ENCODE data around the gene ENTPD1. TPM values are rescaled to one million over a fixed set of nuclear protein-coding genes. Genes with fewer than 3 reads are reported as not detected.
A peak's percentile ranks its signal among the peaks of the same experiment; 100 is the strongest.

Gene ENTPD1
- total RNA-seq, 1 experiment from 2014 or later: 0.03 TPM

DNA sequence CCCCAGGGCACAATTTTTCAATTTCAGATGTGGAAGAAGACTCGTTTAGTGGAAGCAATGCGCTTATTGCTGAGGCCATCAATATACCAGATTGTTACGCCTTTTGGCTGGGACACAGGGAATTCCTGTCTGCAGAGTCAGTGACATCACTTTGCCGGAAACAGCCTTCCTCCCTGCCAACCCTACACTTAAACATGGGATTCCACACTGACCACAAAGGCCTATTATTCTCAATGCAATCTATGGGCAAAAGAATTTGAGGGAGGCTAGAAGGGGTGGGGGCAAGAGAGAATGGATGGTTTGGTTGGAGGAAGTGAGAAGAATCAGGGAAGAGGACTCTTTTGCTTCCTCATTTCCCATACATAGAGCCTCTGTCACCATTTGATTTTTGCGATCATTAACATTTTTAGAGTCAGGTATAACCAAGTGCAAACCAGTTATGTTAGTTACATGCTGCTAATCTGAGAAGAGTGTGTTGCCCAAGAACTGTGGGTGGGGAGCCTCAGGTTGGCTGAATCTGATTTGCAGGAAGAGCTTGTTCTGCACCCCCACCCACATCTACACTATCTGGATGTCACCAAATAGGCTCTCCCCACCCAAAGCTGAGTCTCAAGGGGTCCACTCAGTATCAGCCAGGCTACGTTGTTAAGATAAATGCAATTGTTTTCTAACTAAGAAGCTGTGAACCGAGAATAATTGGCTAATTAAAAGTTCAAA lies 58.2 kb downstream of the ENTPD1 start:
- DNase-seq (ENCODE audit: low read depth): no peak
- in situ Hi-C loops (cut with HindIII; ENCODE audit: low pct_unique_long_range_greater_than_20kb, low sequenced_read_pairs): no loop called here

DNA sequence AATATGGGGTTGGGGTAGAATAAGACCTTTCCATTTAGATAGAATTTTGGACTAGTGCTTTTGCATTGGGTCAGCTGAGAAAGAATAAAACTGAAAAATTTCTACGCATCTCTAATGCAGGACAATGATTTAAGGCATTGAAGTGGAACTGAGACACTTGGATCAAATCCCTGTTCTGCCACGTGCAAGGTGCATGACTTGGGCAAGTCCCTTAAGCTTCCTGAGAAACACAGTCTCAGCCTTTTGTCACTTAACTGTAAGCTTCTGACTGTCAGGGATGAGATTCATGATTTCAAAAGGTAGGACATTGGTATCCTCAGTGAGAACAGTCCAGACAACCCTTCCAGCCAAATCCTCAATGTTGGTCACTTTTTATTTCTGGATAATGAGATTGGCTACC lies 59.2 kb downstream of the ENTPD1 start:
- in situ Hi-C loops (cut with HindIII; ENCODE audit: low pct_unique_long_range_greater_than_20kb, low sequenced_read_pairs): no loop called here
- DNase-seq (ENCODE audit: low read depth): no peak

DNA sequence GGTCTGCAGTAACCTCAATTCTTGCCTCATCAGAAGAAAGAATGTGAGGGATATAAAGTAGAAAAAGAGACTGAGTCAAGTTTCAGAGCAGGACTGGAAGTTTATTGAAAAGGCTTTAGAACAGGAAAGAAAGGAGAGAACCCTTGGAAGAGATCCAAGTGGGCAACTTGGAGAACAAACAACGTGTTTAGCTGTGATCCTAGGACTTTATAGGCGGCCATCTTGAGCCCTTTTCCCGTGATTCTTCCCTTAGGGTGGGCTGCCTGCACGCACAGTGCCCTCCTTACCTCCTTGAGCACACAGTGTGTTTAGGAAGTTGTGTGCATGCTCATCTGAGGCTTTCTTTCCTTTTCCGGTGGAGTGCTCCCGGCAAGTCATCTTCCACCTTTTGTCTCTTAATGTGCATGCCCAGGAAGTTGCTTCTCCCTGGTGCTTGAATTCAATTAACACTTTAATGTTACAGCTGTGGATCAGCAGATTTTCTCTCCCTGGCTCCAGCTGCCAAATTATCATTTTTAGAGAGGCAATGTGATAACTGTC lies 59.8 kb downstream of the ENTPD1 start:
- in situ Hi-C loops (cut with HindIII; ENCODE audit: low pct_unique_long_range_greater_than_20kb, low sequenced_read_pairs): no loop called here

DNA sequence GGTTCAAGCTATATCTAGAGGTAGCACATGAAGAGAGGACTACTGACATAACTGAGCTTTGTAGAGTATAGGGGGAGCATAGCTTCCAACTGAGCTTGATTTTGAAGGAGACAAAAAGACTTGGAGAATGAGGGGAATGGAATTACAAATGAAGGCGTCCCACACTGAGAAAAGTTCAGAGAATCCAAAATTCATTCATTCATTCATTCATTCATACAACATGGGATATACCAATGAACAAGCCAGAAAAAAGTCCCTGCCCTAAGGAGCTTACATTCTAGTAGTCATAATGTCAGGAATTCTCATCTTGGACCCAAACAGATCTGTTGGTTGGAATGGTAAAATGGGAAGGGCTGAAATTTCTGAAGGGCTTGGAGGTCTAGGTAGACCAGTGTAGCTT lies 62.0 kb downstream of the ENTPD1 start:
- DNase-seq (ENCODE audit: low read depth): no peak
- in situ Hi-C loops (cut with HindIII; ENCODE audit: low pct_unique_long_range_greater_than_20kb, low sequenced_read_pairs): no loop called here

More for the DNA sequence above, 59.8 kb downstream of the ENTPD1 start:
- no peak for DNase-seq (ENCODE audit: low read depth)

DNA sequence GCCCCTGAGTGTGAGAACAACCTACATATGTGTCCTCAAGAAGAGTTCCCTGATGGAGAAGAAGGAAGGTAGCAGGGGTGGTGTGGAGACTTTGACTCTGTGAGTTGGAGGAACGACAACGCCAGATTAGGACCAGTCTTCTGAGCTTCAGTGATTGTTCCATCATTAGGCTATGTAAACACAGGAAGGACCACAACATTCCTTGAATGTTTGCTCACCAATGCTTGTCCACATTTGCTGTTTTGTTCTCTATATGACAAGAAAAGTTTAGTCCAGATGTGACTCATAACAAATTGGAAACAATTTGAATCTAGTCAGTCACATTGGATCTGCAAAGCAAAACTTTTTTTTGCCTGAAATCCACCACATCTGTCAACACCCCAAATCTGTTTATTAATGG lies 62.7 kb downstream of the ENTPD1 start:
- in situ Hi-C loops (cut with HindIII; ENCODE audit: low pct_unique_long_range_greater_than_20kb, low sequenced_read_pairs): no loop called here
- peak; percentile 67 for DNase-seq (ENCODE audit: low read depth)

DNA sequence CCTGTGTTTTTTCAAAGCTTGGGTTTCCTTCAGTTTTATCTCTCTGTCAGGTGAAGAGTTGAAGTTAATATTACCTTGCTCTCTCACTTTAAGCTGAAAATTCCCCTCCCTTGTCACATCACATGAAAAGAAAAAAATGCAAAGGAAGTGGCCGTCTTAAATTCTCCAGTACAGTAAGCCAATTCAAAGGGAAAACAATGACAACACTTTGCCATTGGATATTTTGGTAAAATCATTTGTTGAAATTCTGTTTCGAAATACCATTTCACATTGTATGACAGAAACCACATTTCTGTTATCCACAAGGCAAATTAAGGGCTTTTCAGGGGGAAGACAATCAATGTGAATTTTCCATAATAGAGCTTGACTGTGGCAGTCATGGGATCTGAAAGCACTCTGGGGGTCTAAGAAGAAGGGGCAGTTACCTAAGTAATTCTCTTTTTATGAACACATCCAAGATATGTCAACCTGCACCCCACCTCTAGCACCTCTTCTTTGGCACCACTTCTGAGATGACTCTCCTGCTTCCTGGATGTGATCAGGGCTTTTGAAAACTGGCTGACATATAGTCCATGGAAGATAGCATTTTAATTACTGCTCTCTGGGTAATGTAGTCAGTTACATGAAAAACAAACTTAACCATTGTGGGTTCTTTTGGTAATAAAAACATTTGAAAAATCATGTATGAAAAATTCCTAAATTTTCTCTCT lies 63.8 kb downstream of the ENTPD1 start:
- in situ Hi-C loops (cut with HindIII; ENCODE audit: low pct_unique_long_range_greater_than_20kb, low sequenced_read_pairs): no loop called here
- DNase-seq (ENCODE audit: low read depth): peak; percentile 69

DNA sequence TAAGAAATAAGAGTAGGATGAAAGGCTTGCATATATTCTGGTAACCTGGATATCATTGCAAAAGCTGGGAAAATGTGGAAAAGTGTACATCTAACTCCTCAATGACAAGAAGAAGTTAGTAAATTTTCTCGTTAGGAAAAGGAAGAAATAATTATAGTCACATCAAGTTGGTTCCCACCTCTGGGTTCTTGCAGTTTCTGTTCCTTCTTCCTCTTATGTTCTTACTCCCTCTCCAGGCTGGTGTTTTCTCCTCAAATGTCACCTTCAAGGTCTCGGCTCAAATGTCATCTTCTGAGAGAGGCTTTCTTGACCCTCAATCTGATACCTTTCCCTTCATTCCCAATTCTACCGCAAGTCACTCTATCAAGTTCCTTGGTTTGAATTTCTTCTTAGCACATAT lies 64.4 kb downstream of the ENTPD1 start:
- in situ Hi-C loops (cut with HindIII; ENCODE audit: low pct_unique_long_range_greater_than_20kb, low sequenced_read_pairs): no loop called here
- DNase-seq (ENCODE audit: low read depth): no peak

DNA sequence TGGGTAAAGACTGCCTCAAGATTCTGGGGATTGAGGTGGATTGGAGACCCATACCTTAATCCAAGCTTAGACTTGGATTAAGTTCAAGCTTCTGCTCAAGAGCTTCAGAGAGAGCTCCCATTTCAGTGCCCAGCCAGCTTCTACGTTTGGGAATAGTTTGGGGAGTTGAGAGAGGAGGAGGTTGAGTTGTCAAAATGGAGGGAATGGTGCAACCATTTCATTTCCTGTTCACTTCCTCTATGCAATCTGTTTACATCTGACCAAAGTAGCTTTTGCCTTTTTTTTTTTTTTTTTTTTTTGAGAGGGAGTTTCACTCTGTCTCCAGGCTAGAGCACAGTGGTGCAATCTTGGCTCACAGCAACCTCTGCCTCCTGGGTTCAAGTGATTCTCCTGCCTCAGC lies 65.8 kb downstream of the ENTPD1 start:
- DNase-seq (ENCODE audit: low read depth): no peak
- in situ Hi-C loops (cut with HindIII; ENCODE audit: low pct_unique_long_range_greater_than_20kb, low sequenced_read_pairs): no loop called here

DNA sequence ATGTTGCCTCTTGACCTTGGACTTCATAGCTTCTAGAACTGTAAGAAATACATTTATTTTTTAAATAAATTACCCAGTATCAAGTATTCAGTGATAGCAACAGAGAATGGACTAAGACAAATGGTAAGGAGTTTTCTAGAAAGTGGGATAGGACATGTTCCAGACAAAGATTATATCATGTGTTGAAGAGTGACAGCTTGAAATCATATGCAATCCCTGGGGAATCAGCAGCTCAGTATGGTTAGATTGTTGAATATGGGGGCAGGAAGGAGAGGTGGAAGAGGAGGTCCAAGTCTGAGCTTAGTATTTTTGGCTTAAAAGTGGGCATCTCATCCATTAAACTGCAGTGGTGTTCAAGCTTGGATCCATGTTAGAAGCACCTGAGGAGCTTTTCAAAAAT lies 74.1 kb downstream of the ENTPD1 start:
- in situ Hi-C loops (cut with HindIII; ENCODE audit: low pct_unique_long_range_greater_than_20kb, low sequenced_read_pairs): no loop called here
- no peak for DNase-seq (ENCODE audit: low read depth)

DNA sequence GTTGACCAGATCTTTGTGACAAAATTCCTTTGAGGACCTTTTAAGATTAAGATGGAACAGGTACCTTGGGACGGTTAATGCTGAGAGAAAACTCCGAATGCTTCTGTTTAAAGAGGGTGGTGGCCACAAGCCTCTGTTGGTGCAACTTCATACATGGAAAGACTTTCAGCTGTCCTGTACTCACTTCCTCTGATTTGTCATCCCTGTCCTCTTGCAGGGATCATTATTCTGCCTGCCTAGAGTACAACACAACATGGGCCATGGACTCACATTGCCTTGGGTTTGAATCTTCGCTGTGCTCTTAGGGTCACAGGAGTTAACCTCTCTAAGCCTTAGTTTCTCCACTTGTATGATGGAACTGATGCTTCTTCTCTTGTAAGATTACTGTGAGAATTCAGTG lies 75.1 kb downstream of the ENTPD1 start:
- in situ Hi-C loops (cut with HindIII; ENCODE audit: low pct_unique_long_range_greater_than_20kb, low sequenced_read_pairs): no loop called here
- DNase-seq (ENCODE audit: low read depth): no peak

DNA sequence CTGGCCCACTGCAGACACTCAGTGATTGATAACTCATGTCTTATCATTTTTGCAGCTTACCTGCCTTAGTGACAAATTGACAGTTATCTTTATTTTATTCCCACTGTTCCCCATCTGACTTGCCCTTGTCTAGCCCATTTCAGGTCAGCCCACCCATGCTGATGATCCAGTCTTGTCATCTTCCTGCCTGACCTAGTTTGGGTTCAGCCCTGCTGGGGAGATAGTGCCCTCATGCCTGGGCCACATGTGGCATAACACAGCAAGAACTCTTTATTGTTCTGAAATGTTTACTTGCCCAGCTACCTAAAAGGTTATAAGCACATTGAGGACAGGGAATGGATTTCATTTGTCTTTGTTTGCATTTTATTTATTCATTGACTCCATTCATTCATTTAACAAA lies 75.6 kb downstream of the ENTPD1 start:
- no peak for DNase-seq (ENCODE audit: low read depth)
- in situ Hi-C loops (cut with HindIII; ENCODE audit: low pct_unique_long_range_greater_than_20kb, low sequenced_read_pairs): no loop called here

DNA sequence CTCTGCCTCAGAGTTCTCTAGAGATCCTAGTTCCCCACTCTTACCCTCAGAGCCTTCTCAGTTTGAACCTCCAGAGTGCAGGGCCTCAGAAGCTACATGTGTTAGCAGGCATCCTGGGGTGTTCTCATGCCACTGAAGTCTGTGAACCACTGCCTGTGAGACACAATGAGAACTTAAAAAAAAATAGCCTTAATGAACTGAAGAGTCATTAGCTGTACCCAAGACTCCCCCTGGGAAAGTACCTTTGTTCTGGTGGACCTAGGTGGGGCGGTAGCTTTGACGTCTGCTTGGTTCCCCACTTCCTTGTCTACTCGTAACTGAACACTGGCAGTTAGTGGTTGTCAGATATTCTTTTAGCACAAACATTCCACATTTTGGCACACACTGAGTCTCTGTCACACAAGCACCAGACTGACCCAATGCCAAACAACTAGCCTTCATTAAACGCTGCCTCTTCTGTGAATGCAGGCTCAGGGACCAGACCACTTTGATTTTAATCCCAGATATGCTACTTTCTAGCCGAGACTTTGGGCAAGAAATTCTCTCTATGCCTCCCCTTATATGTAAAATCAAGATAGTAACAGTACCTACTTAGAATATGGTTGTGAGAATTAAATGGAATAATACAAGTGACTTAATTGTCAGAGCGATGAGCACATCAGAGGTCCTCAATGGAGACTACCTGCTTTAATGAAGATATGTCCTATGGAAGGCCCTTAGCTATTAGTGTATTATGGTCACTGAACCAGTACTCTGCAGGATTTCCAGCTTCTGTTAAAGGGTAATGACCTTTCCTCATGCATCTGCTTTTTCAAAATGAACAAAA lies 76.5 kb downstream of the ENTPD1 start:
- in situ Hi-C loops (cut with HindIII; ENCODE audit: low pct_unique_long_range_greater_than_20kb, low sequenced_read_pairs): no loop called here
- DNase-seq (ENCODE audit: low read depth): no peak

DNA sequence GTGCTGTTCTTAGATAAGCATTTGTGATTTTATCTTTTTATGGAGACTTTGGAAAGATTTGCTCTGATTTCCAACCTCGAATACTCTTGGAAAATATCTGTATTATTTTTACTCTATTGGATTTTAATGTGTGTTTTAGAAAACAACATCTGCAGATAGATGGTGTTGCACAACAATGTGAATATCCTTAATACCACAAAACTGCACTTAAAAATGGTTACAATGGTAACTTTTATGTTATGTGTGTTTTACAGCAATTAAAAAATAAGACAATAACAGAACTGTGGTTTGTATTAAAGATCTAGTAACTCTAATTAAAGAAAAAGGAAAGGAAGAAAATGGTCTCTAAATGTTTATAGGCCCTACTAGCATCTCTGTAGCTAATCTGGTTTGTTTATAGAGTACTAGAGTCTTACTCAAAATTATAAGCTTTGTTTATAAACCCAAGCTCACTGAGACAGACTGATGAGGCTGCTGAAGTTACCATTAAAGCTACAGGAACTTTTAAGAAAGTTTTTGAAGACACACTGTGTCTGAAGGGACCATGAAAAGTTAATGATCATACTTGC lies 77.2 kb downstream of the ENTPD1 start:
- no peak for DNase-seq (ENCODE audit: low read depth)
- in situ Hi-C loops (cut with HindIII; ENCODE audit: low pct_unique_long_range_greater_than_20kb, low sequenced_read_pairs): no loop called here

DNA sequence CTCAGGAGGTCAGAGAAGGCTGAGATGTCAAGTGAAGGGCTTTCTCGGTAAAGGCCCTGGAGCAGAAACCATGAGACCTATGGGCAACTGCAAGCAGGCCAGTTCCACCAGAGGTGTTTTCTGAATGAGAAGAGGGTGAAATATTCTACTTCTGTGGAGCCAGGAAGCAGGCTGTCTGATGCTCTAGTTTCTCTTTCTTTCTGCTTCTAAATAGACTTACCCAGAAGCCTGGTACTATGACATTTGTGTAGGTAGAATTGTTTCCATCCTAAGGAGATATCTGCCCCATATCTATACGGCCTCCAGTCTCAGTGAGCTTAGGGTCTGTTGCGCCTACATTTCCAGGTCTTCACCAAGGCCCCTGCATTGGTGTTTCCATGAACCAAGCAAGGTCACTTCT lies 78.4 kb downstream of the ENTPD1 start:
- DNase-seq (ENCODE audit: low read depth): no peak
- in situ Hi-C loops (cut with HindIII; ENCODE audit: low pct_unique_long_range_greater_than_20kb, low sequenced_read_pairs): no loop called here

DNA sequence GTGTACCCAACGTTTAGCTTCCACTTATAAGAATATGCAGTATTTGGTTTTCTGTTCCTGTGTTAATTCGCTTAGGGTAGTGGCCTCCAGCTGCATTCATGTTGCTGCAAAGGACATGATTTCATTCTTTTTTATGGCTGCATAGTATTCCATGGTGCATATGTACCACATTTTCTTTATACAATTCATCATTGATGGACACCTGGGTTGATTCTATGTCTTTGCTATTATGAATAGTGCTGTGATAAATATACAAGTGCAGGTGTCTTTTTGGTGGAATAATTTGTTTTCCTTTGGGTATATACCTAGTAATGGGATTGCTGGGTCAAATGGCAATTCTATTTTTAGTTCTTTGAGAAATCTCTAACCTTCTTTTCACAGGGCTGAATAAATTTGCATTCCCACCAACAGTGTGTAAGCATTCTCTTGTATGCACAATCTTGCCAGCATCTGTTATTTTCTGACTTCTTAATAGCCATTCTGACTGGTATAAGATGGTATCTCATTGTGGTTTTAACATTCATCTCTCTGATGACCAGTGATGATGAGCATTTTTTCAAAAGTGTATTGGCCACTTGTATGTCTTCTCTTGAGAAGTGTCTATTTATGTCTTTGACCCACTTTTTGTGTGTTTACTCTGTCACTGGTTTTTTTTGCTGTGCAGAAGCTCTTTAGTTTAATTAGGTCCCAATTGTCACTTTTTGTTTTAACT lies 79.3 kb downstream of the ENTPD1 start:
- in situ Hi-C loops (cut with HindIII; ENCODE audit: low pct_unique_long_range_greater_than_20kb, low sequenced_read_pairs): no loop called here
- DNase-seq (ENCODE audit: low read depth): no peak

DNA sequence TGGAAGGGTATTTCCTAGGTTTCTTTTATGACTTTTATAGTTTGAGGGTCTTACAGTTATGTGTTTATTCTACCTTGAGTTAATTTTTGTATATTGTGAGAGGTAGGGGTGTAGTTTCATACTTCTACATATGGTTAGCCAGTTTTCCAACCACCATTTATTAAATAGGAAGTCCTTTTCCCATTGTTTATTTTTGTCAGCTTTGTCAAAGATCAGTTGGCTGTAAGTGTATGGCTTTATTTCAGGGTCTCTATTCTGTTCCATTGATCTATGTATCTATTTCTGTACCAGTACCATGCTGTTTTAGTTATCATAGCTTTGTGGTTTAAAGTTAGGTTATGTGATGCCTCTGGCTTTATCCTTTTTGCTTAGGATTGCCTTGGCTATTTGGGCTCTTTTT lies 79.9 kb downstream of the ENTPD1 start:
- in situ Hi-C loops (cut with HindIII; ENCODE audit: low pct_unique_long_range_greater_than_20kb, low sequenced_read_pairs): no loop called here
- DNase-seq (ENCODE audit: low read depth): no peak

DNA sequence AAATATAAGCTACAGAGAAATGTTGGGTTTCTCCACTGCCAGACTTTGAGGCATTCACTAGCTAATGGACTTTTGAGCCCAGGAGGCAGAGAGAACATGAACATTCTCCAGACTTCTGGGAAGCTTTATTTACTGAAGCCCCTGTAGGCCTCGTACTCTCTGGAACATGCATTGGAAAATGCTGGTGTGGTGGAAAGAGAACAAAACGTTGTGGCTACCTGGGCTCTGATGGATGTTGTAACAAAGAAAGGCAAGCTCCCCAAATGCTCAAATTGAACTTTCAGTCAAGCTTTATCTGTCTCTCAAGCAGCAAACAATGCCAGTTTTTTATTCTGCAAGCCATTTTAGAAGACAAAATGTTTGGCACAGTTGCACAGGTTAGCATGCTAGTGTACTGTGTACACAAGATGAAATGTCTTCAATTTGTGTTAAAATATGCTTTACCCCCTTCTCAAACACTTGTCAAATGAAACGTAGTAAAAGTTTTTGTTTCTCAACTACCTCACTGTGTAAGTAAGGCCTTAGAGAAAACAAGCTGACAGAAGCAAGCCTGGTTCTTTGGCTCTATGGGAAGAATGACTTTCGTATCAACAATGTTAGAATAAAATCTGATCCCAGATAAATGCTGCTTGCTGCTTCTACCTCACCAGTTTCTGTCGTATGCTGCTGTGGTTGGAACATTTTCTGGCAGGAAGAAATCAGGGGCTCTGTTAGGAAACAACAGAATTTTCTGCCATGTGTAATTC lies 80.8 kb downstream of the ENTPD1 start:
- in situ Hi-C loops (cut with HindIII; ENCODE audit: low pct_unique_long_range_greater_than_20kb, low sequenced_read_pairs): no loop called here
- DNase-seq (ENCODE audit: low read depth): no peak
